ENCODE measurements around the gene VSNL1. TPM values are rescaled to one million over a fixed set of nuclear protein-coding genes. Genes with fewer than 3 reads are reported as not detected.

The VSNL1 gene
- total and polyA plus RNA-seq, 2 experiments from 2014 or later: 102 to 112 TPM

GRCh38 chr2:17594533-17595401 is 54.3 kb downstream of the VSNL1 start:
- H3K9me2 ChIP-seq (ENCODE audit: insufficient read depth): no peaks in the 10 kb centered on the region
- DNase-seq (ENCODE audit: low spot score) (no peak), ATAC-seq (no peak)
- TF ChIP-seq, protein P1, sequence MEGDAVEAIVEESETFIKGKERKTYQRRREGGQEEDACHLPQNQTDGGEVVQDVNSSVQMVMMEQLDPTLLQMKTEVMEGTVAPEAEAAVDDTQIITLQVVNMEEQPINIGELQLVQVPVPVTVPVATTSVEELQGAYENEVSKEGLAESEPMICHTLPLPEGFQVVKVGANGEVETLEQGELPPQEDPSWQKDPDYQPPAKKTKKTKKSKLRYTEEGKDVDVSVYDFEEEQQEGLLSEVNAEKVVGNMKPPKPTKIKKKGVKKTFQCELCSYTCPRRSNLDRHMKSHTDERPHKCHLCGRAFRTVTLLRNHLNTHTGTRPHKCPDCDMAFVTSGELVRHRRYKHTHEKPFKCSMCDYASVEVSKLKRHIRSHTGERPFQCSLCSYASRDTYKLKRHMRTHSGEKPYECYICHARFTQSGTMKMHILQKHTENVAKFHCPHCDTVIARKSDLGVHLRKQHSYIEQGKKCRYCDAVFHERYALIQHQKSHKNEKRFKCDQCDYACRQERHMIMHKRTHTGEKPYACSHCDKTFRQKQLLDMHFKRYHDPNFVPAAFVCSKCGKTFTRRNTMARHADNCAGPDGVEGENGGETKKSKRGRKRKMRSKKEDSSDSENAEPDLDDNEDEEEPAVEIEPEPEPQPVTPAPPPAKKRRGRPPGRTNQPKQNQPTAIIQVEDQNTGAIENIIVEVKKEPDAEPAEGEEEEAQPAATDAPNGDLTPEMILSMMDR (conservative IDR thresholded peaks at IDR 0.05; ENCODE audit: low read depth in 2 of 2): no peak
- TF ChIP-seq NANOG (IDR thresholded peaks at IDR 0.05; ENCODE audit: borderline replicate concordance): no peak
- H4K20me1 ChIP-seq (replicated peaks; ENCODE audit: insufficient read depth): peaks cover 3% of the 10 kb centered on the region; the same call in 1 of the 2 replicates
- no peaks in the 10 kb centered on the region for H3F3A ChIP-seq (replicated peaks; ENCODE audit: low read depth)
- Mint-ChIP-seq H3K36me3 (ENCODE audit: low read depth) (peaks cover 44% of the 10 kb centered on the region), H3K27me3 (ENCODE audit: insufficient read depth, low read depth, poor library complexity) (no peaks in the 10 kb centered on the region), H3K4me3 (no peak overlapping the region), H3K27ac (no peak overlapping the region; the same call in 1 of the 2 replicates), H3K9me3 (no peaks in the 10 kb centered on the region), H3K4me1 (peaks cover 49% of the 10 kb centered on the region)
- H3K27ac ChIP-seq (ENCODE audit: low read depth): 0 out of 2 replicates have a peak overlapping the region, but pooled peaks have one; percentile 28
- no peak overlapping the region for H3K4me3 ChIP-seq
- no peaks in the 10 kb centered on the region for H3K27me3 ChIP-seq (ENCODE audit: insufficient read depth)
- no peak overlapping the region for H2AFZ ChIP-seq
- H3K4me2 ChIP-seq: no peak overlapping the region
- peaks cover 14% of the 10 kb centered on the region; the same call in 1 of the 2 replicates for H3K36me3 ChIP-seq (ENCODE audit: insufficient read depth)
- peaks cover 7% of the 10 kb centered on the region for H3K79me2 ChIP-seq (replicated peaks; ENCODE audit: insufficient read depth)
- H3K4me1 ChIP-seq (ENCODE audit: insufficient read depth): peaks cover 56% of the 10 kb centered on the region

GRCh38 chr2:17599617-17600016 is 59.1 kb downstream of the VSNL1 start:
- H3K27me3 Mint-ChIP-seq (ENCODE audit: insufficient read depth, low read depth, poor library complexity): no peaks in the 10 kb centered on the region

More at GRCh38 chr2:17599617-17600016, 59.1 kb downstream of the VSNL1 start:
- Histone ChIP-seq H4K20me1 (replicated peaks; ENCODE audit: insufficient read depth) (peaks cover 9% of the 10 kb centered on the region), H3K79me2 (replicated peaks; ENCODE audit: insufficient read depth) (no peaks in the 10 kb centered on the region), H3F3A (replicated peaks; ENCODE audit: low read depth) (no peaks in the 10 kb centered on the region), H2AFZ (no peak overlapping the region), H3K4me1 (ENCODE audit: insufficient read depth) (peaks cover 35% of the 10 kb centered on the region), H3K27me3 (ENCODE audit: insufficient read depth) (no peaks in the 10 kb centered on the region), H3K9me2 (ENCODE audit: insufficient read depth) (no peaks in the 10 kb centered on the region; the same call in 1 of the 2 replicates), H3K4me2 (no peak overlapping the region), H3K27ac (ENCODE audit: low read depth) (no peak overlapping the region), H3K36me3 (ENCODE audit: insufficient read depth) (peaks cover 17% of the 10 kb centered on the region; the same call in 1 of the 2 replicates), H3K4me3 (no peak overlapping the region)
- no peak for ATAC-seq
- Mint-ChIP-seq H3K27ac (peak overlapping the region; percentile 11; the same call in 1 of the 2 replicates), H3K4me3 (no peak overlapping the region), H3K9me3 (no peaks in the 10 kb centered on the region), H3K4me1 (peaks cover 37% of the 10 kb centered on the region), H3K36me3 (ENCODE audit: low read depth) (peaks cover 64% of the 10 kb centered on the region)
- DNase-seq (ENCODE audit: low spot score): no peak
- TF ChIP-seq STAT1 (IDR thresholded peaks at IDR 0.05; ENCODE audit: unreplicated experiment) (no peak), EZH2 (IDR thresholded peaks at IDR 0.05; ENCODE audit: low read depth, unreplicated experiment) (no peak), POLR2AphosphoS5 (IDR thresholded peaks at IDR 0.05; ENCODE audit: low read depth) (no peak), ZNF114 (CRISPR knock-in tag; IDR thresholded peaks at IDR 0.05) (no peak), JUNB (IDR thresholded peaks at IDR 0.05; ENCODE audit: unreplicated experiment) (no peak)
- TF ChIP-seq, protein P2, sequence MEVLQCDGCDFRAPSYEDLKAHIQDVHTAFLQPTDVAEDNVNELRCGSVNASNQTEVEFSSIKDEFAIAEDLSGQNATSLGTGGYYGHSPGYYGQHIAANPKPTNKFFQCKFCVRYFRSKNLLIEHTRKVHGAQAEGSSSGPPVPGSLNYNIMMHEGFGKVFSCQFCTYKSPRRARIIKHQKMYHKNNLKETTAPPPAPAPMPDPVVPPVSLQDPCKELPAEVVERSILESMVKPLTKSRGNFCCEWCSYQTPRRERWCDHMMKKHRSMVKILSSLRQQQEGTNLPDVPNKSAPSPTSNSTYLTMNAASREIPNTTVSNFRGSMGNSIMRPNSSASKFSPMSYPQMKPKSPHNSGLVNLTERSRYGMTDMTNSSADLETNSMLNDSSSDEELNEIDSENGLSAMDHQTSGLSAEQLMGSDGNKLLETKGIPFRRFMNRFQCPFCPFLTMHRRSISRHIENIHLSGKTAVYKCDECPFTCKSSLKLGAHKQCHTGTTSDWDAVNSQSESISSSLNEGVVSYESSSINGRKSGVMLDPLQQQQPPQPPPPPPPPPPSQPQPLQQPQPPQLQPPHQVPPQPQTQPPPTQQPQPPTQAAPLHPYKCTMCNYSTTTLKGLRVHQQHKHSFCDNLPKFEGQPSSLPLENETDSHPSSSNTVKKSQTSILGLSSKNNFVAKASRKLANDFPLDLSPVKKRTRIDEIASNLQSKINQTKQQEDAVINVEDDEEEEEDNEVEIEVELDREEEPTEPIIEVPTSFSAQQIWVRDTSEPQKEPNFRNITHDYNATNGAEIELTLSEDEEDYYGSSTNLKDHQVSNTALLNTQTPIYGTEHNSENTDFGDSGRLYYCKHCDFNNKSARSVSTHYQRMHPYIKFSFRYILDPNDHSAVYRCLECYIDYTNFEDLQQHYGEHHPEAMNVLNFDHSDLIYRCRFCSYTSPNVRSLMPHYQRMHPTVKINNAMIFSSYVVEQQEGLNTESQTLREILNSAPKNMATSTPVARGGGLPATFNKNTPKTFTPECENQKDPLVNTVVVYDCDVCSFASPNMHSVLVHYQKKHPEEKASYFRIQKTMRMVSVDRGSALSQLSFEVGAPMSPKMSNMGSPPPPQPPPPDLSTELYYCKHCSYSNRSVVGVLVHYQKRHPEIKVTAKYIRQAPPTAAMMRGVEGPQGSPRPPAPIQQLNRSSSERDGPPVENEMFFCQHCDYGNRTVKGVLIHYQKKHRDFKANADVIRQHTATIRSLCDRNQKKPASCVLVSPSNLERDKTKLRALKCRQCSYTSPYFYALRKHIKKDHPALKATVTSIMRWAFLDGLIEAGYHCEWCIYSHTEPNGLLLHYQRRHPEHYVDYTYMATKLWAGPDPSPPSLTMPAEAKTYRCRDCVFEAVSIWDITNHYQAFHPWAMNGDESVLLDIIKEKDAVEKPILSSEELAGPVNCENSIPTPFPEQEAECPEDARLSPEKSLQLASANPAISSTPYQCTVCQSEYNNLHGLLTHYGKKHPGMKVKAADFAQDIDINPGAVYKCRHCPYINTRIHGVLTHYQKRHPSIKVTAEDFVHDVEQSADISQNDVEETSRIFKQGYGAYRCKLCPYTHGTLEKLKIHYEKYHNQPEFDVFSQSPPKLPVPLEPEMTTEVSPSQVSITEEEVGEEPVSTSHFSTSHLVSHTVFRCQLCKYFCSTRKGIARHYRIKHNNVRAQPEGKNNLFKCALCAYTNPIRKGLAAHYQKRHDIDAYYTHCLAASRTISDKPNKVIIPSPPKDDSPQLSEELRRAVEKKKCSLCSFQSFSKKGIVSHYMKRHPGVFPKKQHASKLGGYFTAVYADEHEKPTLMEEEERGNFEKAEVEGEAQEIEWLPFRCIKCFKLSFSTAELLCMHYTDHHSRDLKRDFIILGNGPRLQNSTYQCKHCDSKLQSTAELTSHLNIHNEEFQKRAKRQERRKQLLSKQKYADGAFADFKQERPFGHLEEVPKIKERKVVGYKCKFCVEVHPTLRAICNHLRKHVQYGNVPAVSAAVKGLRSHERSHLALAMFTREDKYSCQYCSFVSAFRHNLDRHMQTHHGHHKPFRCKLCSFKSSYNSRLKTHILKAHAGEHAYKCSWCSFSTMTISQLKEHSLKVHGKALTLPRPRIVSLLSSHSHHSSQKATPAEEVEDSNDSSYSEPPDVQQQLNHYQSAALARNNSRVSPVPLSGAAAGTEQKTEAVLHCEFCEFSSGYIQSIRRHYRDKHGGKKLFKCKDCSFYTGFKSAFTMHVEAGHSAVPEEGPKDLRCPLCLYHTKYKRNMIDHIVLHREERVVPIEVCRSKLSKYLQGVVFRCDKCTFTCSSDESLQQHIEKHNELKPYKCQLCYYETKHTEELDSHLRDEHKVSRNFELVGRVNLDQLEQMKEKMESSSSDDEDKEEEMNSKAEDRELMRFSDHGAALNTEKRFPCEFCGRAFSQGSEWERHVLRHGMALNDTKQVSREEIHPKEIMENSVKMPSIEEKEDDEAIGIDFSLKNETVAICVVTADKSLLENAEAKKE (CRISPR knock-in tag; IDR thresholded peaks at IDR 0.05): no peak

Measured in GM23338 (cell line).